ENCODE measurements around the gene LRRC4C. TPM values are rescaled to one million over a fixed set of nuclear protein-coding genes. Genes with fewer than 3 reads are reported as not detected.
"Not testable (repeated sequence)": the region's sequence is repeated elsewhere in the genome, so short reads cannot be mapped to it uniquely, and the experiment has no call there.

Gene LRRC4C
- total RNA-seq, 1 donor from 2014 or later = 5.5 TPM

- Mint-ChIP-seq H3K27me3 (ENCODE audit: low read depth) (no peaks in the 10 kb centered on the region), H3K4me1 (no peaks in the 10 kb centered on the region), H3K36me3 (ENCODE audit: low read depth) (no peaks in the 10 kb centered on the region), H3K4me3 (no peak overlapping the region), H3K9me3 (no peaks in the 10 kb centered on the region), H3K27ac (ENCODE audit: unreplicated experiment) (no peak overlapping the region)
- TF ChIP-seq CTCF (conservative IDR thresholded peaks at IDR 0.05) = no peak
- DNase-seq (ENCODE audit: low read depth, low spot score) = no peak
Measured at GRCh38 chr11:41042688-41043087, 416.8 kb downstream of the LRRC4C start.

- H3K36me3 Mint-ChIP-seq (ENCODE audit: low read depth) = no peaks in the 10 kb centered on the region
- TF ChIP-seq CTCF (conservative IDR thresholded peaks at IDR 0.05) = no peak
- peak overlapping the region; percentile 12 for H3K27ac Mint-ChIP-seq (ENCODE audit: unreplicated experiment)
- no peaks in the 10 kb centered on the region for H3K9me3 Mint-ChIP-seq
- no peak overlapping the region for H3K4me3 Mint-ChIP-seq
- no peaks in the 10 kb centered on the region for H3K27me3 Mint-ChIP-seq (ENCODE audit: low read depth)
- DNase-seq (ENCODE audit: low read depth, low spot score) = no peak
- H3K4me1 Mint-ChIP-seq = no peaks in the 10 kb centered on the region
Measured at GRCh38 chr11:41040474-41040873, 419.0 kb downstream of the LRRC4C start.

- Mint-ChIP-seq H3K4me3 (no peak overlapping the region), H3K27me3 (ENCODE audit: low read depth) (no peaks in the 10 kb centered on the region), H3K9me3 (no peaks in the 10 kb centered on the region), H3K4me1 (no peaks in the 10 kb centered on the region), H3K36me3 (ENCODE audit: low read depth) (no peaks in the 10 kb centered on the region), H3K27ac (ENCODE audit: unreplicated experiment) (no peak overlapping the region)
- no peak for TF ChIP-seq CTCF (conservative IDR thresholded peaks at IDR 0.05)
- DNase-seq (ENCODE audit: low read depth, low spot score) = no peak
Measured at GRCh38 chr11:41039592-41039991, 419.9 kb downstream of the LRRC4C start.

- H3K27ac Mint-ChIP-seq (ENCODE audit: unreplicated experiment) = no peak overlapping the region
- no peak for TF ChIP-seq CTCF (conservative IDR thresholded peaks at IDR 0.05)
- H3K4me1 Mint-ChIP-seq = no peaks in the 10 kb centered on the region
- no peak overlapping the region for H3K4me3 Mint-ChIP-seq
- no peaks in the 10 kb centered on the region for H3K27me3 Mint-ChIP-seq (ENCODE audit: low read depth)
- no peaks in the 10 kb centered on the region for H3K36me3 Mint-ChIP-seq (ENCODE audit: low read depth)
- no peaks in the 10 kb centered on the region for H3K9me3 Mint-ChIP-seq
- DNase-seq (ENCODE audit: low read depth, low spot score) = no peak
Measured at GRCh38 chr11:41031551-41032060, 427.8 kb downstream of the LRRC4C start.

GRCh38 chr11:41020259-41020658 lies 439.2 kb downstream of the LRRC4C start:
- Mint-ChIP-seq H3K27ac (ENCODE audit: unreplicated experiment) (no peak overlapping the region), H3K9me3 (peaks cover 3% of the 10 kb centered on the region)

DNA sequence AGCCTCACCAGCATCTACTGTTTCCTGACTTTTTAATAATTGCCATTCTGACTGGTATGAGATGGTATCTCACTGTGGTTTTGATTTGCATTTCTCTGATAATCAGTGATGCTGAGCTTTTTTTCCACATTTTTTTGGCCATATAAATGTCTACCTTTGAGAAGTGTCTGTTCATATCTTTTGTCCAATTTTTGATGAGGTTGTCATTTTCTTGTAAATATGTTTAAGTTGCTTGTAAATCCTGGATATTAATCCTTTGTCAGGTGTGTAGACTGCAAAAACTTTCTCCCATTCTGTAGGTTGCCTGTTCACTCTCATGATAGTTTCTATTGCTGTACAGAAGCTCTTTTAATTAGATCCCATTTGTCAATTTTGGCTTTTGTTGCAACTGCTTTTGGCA lies 439.8 kb downstream of the LRRC4C start:
- not testable (repeated sequence) for H3K4me3 Mint-ChIP-seq; H3K27me3 Mint-ChIP-seq (ENCODE audit: low read depth); H3K4me1 Mint-ChIP-seq; H3K9me3 Mint-ChIP-seq; DNase-seq (ENCODE audit: low read depth, low spot score); H3K27ac Mint-ChIP-seq (ENCODE audit: unreplicated experiment); H3K36me3 Mint-ChIP-seq (ENCODE audit: low read depth)

More at GRCh38 chr11:41020259-41020658, 439.2 kb downstream of the LRRC4C start:
- Mint-ChIP-seq H3K4me3 (no peak overlapping the region), H3K27me3 (ENCODE audit: low read depth) (no peaks in the 10 kb centered on the region), H3K36me3 (ENCODE audit: low read depth) (no peaks in the 10 kb centered on the region), H3K4me1 (no peaks in the 10 kb centered on the region)
- no peak for TF ChIP-seq CTCF (conservative IDR thresholded peaks at IDR 0.05)
- DNase-seq (ENCODE audit: low read depth, low spot score) = no peak

Measured in neural crest cell (in vitro differentiated cells).